GM23338 (cell line): Measurements from ENCODE around the gene LHX3. TPM values are rescaled to one million over a fixed set of nuclear protein-coding genes. Genes with fewer than 3 reads are reported as not detected.

Source experiments
- ATAC-seq: fragments of 200-7000 bp; cut with Tn5 transposase; 3 replicates; pipeline ENCODE4 v1.9.1; 2020
- DNase-seq: peaks from one replicate; pipeline ENCODE4 v3.0.0-alpha.2; 2015; ENCODE audit warnings: low spot score
- H2AFZ ChIP-seq: fragments of 200-600 bp; sonication (generic); 2 replicates; pipeline ENCODE4 v1.8.0; 2016; ENCODE audit warnings: antibody characterized with exemption, mild to moderate bottlenecking, moderate library complexity
- H3F3A ChIP-seq: fragments of 200-600 bp; sonication (generic); replicated peaks from 2 replicates; pipeline ENCODE4 v1.8.0; 2017; ENCODE audit warnings: antibody characterized with exemption, mixed run types, low read depth
- H3K27ac ChIP-seq: fragments of 200-600 bp; sonication (generic); 2 replicates; pipeline ENCODE4 v1.6.1; 2016; ENCODE audit warnings: low read depth
- H3K27me3 ChIP-seq: fragments of 200-600 bp; sonication (generic); 2 replicates; pipeline ENCODE4 v1.8.0; 2016; ENCODE audit warnings: mild to moderate bottlenecking, mixed run types, moderate library complexity; ENCODE audit not compliant: insufficient read depth
- H3K36me3 ChIP-seq: fragments of 200-600 bp; sonication (generic); 2 replicates; pipeline ENCODE4 v1.8.0; 2016; ENCODE audit warnings: mild to moderate bottlenecking; ENCODE audit not compliant: insufficient read depth
- H3K4me1 ChIP-seq: fragments of 200-600 bp; sonication (generic); 2 replicates; pipeline ENCODE4 v1.8.0; 2016; ENCODE audit warnings: mild to moderate bottlenecking, moderate library complexity; ENCODE audit not compliant: insufficient read depth
- H3K4me2 ChIP-seq: fragments of 200-600 bp; sonication (generic); 2 replicates; pipeline ENCODE4 v1.7.1; 2017; ENCODE audit warnings: mixed run types
- H3K4me3 ChIP-seq: fragments of 200-600 bp; sonication (generic); 2 replicates; pipeline ENCODE4 v1.6.1; 2016; ENCODE audit warnings: mixed run types
- H3K79me2 ChIP-seq: fragments of 200-600 bp; sonication (generic); replicated peaks from 2 replicates; pipeline ENCODE4 v1.8.0; 2017; ENCODE audit warnings: mild to moderate bottlenecking; ENCODE audit not compliant: insufficient read depth
- H3K9me2 ChIP-seq: fragments of 200-600 bp; sonication (generic); 2 replicates; pipeline ENCODE4 v1.8.0; 2017; ENCODE audit not compliant: insufficient read depth
- H4K20me1 ChIP-seq: fragments of 200-600 bp; sonication (generic); replicated peaks from 2 replicates; pipeline ENCODE4 v1.8.0; 2017; ENCODE audit warnings: mild to moderate bottlenecking; ENCODE audit not compliant: insufficient read depth
- H3K27ac Mint-ChIP-seq: 2 replicates; pipeline ENCODE4 v1.8.0; 2020; ENCODE audit warnings: inconsistent platforms, mild to moderate bottlenecking, moderate library complexity, mixed read lengths
- H3K27me3 Mint-ChIP-seq: 3 replicates; pipeline ENCODE4 v1.8.0; 2022; ENCODE audit warnings: low read depth, mild to moderate bottlenecking, moderate library complexity, mixed read lengths, inconsistent platforms; ENCODE audit not compliant: insufficient read depth, poor library complexity
- H3K36me3 Mint-ChIP-seq: 3 replicates; pipeline ENCODE4 v1.8.0; 2021; ENCODE audit warnings: low read depth, mild to moderate bottlenecking, inconsistent platforms, moderate library complexity, mixed read lengths
- H3K4me1 Mint-ChIP-seq: 3 replicates; pipeline ENCODE4 v1.8.0; 2020; ENCODE audit warnings: mild to moderate bottlenecking, inconsistent platforms, mixed read lengths
- H3K4me3 Mint-ChIP-seq: 3 replicates; pipeline ENCODE4 v1.8.0; 2021; ENCODE audit warnings: moderate library complexity, mild to moderate bottlenecking, inconsistent platforms, mixed read lengths
- H3K9me3 Mint-ChIP-seq: 3 replicates; pipeline ENCODE4 v1.8.0; 2020; ENCODE audit warnings: moderate library complexity, mild to moderate bottlenecking, inconsistent platforms, mixed read lengths
- CREB1 ChIP-seq: fragments of 250-450 bp; sonication (Bioruptor Pico); IDR thresholded peaks from 2 replicates; pipeline ENCODE4 v1.5.0; 2020; ENCODE audit warnings: low read depth, mild to moderate bottlenecking, moderate library complexity
- EZH2 ChIP-seq: fragments of 200-600 bp; sonication (generic); IDR thresholded peaks from one replicate; pipeline ENCODE4 v1.8.0; 2017; ENCODE audit warnings: antibody characterized with exemption, mild to moderate bottlenecking, low read depth; ENCODE audit not compliant: unreplicated experiment
- JUNB ChIP-seq: IDR thresholded peaks from one replicate; pipeline ENCODE4 v1.6.1; 2016; ENCODE audit warnings: antibody characterized with exemption; ENCODE audit not compliant: unreplicated experiment
- POLR2AphosphoS5 ChIP-seq: IDR thresholded peaks from 2 replicates; pipeline ENCODE4 v1.6.1; 2016; ENCODE audit warnings: antibody characterized with exemption, low read depth
- ZNF114 ChIP-seq: fragments of 250-450 bp; sonication (Bioruptor Pico); IDR thresholded peaks from 2 replicates; pipeline ENCODE4 v1.5.0; 2020; ENCODE audit warnings: mild to moderate bottlenecking, moderate library complexity
- ZNF331 ChIP-seq: fragments of 250-450 bp; sonication (Bioruptor Pico); IDR thresholded peaks from 2 replicates; pipeline ENCODE4 v1.5.0; 2020; ENCODE audit warnings: low read depth, mild to moderate bottlenecking, moderate library complexity
- polyA plus RNA-seq: library from polyadenylated mRNA; unstranded; fragments of >200 nt; fragmentation: Nextera tagmentation; extraction: Ambion mirVana; gene quantifications from 2 replicates; pipeline ENCODE4 v1.2.1, GENCODE V29; 2016
- total RNA-seq: library from RNA; depleted of rRNA; stranded (reverse); fragments of >200 nt; shearing (Covaris generic); gene quantifications from 2 replicates; pipeline ENCODE4 v1.2.3, GENCODE V29; 2014
- TF ChIP-seq, protein P1 (sequence below), 2 experiments: fragments of 200-600 bp in 1 of 2; sonication (generic) in 1 of 2; conservative IDR thresholded peaks; 2 replicates each; pipeline versions ENCODE4 v1.5.1 to v1.6.1; 2016 to 2017; ENCODE audit warnings: antibody characterized with exemption in 2 of 2, low read depth in 2 of 2, mild to moderate bottlenecking in 2 of 2, moderate library complexity in 1 of 2
- TF ChIP-seq, protein P2 (sequence below): IDR thresholded peaks from 2 replicates; pipeline ENCODE4 v1.6.1; 2016; ENCODE audit warnings: antibody characterized with exemption
- TF ChIP-seq, protein P3 (sequence below): fragments of 250-450 bp; sonication (Bioruptor Pico); IDR thresholded peaks from 2 replicates; pipeline ENCODE4 v1.5.0; 2020; ENCODE audit warnings: mild to moderate bottlenecking, moderate library complexity

Gene LHX3
- total and polyA plus RNA-seq, 2 experiments from 2014 or later = 0.08 TPM; not detected in 1

DNA sequence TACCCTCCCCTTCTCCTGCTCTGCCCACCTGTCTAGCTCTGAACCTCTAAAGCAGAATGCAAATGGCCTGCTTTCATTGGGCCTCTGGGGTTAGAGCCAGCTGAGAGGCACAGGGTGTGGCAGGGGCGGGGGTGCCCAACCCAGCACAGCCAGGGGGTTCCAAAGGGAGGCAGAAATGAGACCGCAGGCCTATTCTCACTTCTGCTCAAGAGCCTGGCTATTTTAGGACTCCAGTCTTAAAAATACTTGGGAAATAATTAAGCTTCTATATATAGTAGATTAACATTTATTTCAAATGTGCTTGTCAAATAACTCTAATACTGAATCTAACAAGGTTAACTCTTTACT, 35.0 kb upstream of the LHX3 start:
- no peak overlapping the region for H3K27ac ChIP-seq
- peaks cover 53% of the 10 kb centered on the region for H4K20me1 ChIP-seq
- no peak for ATAC-seq
- H3K4me1 Mint-ChIP-seq = peaks cover 28% of the 10 kb centered on the region
- H3K79me2 ChIP-seq = peaks cover 85% of the 10 kb centered on the region
- H3K9me3 Mint-ChIP-seq = no peaks in the 10 kb centered on the region
- H2AFZ ChIP-seq = no peak overlapping the region
- H3K27ac Mint-ChIP-seq = no peak overlapping the region
- H3F3A ChIP-seq = 0 out of 2 replicates have a peak, but pooled peaks cover 5% of the 10 kb centered on the region
- no peaks in the 10 kb centered on the region for H3K36me3 ChIP-seq
- H3K36me3 Mint-ChIP-seq = peaks cover 3% of the 10 kb centered on the region; the same call in 2 of the 3 replicates
- H3K27me3 ChIP-seq = no peaks in the 10 kb centered on the region
- peaks cover 21% of the 10 kb centered on the region for H3K4me1 ChIP-seq
- peaks cover 12% of the 10 kb centered on the region for H3K27me3 Mint-ChIP-seq
- no peak for DNase-seq
- H3K4me3 Mint-ChIP-seq = no peak overlapping the region
- no peak for TF ChIP-seq ZNF114 (CRISPR knock-in tag)
- no peak for TF ChIP-seq ZNF331
- no peak for TF ChIP-seq CREB1 (CRISPR knock-in tag)
- TF ChIP-seq, protein P1, sequence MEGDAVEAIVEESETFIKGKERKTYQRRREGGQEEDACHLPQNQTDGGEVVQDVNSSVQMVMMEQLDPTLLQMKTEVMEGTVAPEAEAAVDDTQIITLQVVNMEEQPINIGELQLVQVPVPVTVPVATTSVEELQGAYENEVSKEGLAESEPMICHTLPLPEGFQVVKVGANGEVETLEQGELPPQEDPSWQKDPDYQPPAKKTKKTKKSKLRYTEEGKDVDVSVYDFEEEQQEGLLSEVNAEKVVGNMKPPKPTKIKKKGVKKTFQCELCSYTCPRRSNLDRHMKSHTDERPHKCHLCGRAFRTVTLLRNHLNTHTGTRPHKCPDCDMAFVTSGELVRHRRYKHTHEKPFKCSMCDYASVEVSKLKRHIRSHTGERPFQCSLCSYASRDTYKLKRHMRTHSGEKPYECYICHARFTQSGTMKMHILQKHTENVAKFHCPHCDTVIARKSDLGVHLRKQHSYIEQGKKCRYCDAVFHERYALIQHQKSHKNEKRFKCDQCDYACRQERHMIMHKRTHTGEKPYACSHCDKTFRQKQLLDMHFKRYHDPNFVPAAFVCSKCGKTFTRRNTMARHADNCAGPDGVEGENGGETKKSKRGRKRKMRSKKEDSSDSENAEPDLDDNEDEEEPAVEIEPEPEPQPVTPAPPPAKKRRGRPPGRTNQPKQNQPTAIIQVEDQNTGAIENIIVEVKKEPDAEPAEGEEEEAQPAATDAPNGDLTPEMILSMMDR (conservative IDR thresholded peaks at IDR 0.05; ENCODE audit: low read depth in 2 of 2) = no peak
- no peak overlapping the region for H3K4me2 ChIP-seq
- no peak overlapping the region for H3K4me3 ChIP-seq
- no peaks in the 10 kb centered on the region for H3K9me2 ChIP-seq

DNA sequence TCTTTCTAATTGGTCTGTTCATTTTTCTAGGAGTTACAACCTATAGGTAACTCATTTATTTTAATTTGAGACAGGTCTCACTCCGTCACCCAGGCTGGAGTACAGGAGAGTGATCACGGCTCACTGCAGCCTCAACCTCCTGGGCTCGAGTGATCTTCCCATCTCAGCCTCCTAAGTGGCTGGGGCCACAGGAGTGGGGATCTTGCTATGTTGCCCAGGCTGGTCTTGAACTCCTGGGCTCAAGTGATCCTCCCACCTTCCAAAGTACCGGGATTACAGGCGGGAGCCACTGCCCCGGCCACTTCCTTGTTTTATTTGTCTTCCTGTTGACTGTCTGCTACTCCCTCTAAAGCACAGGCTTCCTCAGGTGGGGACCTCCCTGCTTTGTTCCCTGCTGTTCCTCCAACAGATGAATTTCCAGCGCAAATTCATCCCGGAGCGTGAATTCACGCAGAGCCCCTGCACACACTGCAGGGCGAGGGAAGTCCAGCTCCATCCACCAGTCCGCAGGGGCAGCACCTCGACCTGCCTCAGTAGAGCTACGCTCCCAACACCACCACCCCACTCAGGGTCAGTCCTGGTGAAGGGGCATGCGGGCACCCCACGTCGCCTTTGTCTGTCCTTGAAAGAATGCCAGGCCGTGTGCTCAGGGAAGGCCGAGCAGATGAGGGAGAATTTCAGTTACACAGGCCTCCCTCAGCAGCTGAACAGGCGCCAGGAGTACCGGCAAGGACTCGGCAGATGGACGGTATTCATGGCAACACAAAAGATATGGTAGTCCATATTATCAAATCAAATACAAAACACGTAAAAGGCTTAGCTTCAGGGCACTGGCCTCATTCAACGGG, 34.4 kb upstream of the LHX3 start:
- H3K36me3 Mint-ChIP-seq = peaks cover 3% of the 10 kb centered on the region; the same call in 2 of the 3 replicates
- peaks cover 48% of the 10 kb centered on the region for H4K20me1 ChIP-seq
- H3K4me1 ChIP-seq = peaks cover 16% of the 10 kb centered on the region
- H3K36me3 ChIP-seq = no peaks in the 10 kb centered on the region
- no peak overlapping the region for H3K4me3 ChIP-seq
- peaks cover 13% of the 10 kb centered on the region for H3K27me3 Mint-ChIP-seq
- no peaks in the 10 kb centered on the region for H3K9me3 Mint-ChIP-seq
- H3K27ac Mint-ChIP-seq = no peak overlapping the region
- H3K4me3 Mint-ChIP-seq = no peak overlapping the region
- H3K27me3 ChIP-seq = no peaks in the 10 kb centered on the region
- no peak overlapping the region for H3K4me2 ChIP-seq
- H3K4me1 Mint-ChIP-seq = peaks cover 25% of the 10 kb centered on the region
- H3F3A ChIP-seq = 0 out of 2 replicates have a peak, but pooled peaks cover 2% of the 10 kb centered on the region
- no peak overlapping the region for H3K27ac ChIP-seq
- ATAC-seq (no peak), DNase-seq (no peak)
- no peak overlapping the region for H2AFZ ChIP-seq
- peaks cover 83% of the 10 kb centered on the region for H3K79me2 ChIP-seq
- no peaks in the 10 kb centered on the region for H3K9me2 ChIP-seq
- TF ChIP-seq JUNB (no peak), ZNF331 (no peak), ZNF114 (CRISPR knock-in tag) (no peak), EZH2 (no peak), POLR2AphosphoS5 (no peak)
- TF ChIP-seq, protein P2, sequence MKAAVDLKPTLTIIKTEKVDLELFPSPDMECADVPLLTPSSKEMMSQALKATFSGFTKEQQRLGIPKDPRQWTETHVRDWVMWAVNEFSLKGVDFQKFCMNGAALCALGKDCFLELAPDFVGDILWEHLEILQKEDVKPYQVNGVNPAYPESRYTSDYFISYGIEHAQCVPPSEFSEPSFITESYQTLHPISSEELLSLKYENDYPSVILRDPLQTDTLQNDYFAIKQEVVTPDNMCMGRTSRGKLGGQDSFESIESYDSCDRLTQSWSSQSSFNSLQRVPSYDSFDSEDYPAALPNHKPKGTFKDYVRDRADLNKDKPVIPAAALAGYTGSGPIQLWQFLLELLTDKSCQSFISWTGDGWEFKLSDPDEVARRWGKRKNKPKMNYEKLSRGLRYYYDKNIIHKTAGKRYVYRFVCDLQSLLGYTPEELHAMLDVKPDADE = no peak
- TF ChIP-seq, protein P3, sequence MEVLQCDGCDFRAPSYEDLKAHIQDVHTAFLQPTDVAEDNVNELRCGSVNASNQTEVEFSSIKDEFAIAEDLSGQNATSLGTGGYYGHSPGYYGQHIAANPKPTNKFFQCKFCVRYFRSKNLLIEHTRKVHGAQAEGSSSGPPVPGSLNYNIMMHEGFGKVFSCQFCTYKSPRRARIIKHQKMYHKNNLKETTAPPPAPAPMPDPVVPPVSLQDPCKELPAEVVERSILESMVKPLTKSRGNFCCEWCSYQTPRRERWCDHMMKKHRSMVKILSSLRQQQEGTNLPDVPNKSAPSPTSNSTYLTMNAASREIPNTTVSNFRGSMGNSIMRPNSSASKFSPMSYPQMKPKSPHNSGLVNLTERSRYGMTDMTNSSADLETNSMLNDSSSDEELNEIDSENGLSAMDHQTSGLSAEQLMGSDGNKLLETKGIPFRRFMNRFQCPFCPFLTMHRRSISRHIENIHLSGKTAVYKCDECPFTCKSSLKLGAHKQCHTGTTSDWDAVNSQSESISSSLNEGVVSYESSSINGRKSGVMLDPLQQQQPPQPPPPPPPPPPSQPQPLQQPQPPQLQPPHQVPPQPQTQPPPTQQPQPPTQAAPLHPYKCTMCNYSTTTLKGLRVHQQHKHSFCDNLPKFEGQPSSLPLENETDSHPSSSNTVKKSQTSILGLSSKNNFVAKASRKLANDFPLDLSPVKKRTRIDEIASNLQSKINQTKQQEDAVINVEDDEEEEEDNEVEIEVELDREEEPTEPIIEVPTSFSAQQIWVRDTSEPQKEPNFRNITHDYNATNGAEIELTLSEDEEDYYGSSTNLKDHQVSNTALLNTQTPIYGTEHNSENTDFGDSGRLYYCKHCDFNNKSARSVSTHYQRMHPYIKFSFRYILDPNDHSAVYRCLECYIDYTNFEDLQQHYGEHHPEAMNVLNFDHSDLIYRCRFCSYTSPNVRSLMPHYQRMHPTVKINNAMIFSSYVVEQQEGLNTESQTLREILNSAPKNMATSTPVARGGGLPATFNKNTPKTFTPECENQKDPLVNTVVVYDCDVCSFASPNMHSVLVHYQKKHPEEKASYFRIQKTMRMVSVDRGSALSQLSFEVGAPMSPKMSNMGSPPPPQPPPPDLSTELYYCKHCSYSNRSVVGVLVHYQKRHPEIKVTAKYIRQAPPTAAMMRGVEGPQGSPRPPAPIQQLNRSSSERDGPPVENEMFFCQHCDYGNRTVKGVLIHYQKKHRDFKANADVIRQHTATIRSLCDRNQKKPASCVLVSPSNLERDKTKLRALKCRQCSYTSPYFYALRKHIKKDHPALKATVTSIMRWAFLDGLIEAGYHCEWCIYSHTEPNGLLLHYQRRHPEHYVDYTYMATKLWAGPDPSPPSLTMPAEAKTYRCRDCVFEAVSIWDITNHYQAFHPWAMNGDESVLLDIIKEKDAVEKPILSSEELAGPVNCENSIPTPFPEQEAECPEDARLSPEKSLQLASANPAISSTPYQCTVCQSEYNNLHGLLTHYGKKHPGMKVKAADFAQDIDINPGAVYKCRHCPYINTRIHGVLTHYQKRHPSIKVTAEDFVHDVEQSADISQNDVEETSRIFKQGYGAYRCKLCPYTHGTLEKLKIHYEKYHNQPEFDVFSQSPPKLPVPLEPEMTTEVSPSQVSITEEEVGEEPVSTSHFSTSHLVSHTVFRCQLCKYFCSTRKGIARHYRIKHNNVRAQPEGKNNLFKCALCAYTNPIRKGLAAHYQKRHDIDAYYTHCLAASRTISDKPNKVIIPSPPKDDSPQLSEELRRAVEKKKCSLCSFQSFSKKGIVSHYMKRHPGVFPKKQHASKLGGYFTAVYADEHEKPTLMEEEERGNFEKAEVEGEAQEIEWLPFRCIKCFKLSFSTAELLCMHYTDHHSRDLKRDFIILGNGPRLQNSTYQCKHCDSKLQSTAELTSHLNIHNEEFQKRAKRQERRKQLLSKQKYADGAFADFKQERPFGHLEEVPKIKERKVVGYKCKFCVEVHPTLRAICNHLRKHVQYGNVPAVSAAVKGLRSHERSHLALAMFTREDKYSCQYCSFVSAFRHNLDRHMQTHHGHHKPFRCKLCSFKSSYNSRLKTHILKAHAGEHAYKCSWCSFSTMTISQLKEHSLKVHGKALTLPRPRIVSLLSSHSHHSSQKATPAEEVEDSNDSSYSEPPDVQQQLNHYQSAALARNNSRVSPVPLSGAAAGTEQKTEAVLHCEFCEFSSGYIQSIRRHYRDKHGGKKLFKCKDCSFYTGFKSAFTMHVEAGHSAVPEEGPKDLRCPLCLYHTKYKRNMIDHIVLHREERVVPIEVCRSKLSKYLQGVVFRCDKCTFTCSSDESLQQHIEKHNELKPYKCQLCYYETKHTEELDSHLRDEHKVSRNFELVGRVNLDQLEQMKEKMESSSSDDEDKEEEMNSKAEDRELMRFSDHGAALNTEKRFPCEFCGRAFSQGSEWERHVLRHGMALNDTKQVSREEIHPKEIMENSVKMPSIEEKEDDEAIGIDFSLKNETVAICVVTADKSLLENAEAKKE (CRISPR knock-in tag) = no peak
